GM12892 (cell line): Measurements from ENCODE around the gene LAT.

Source experiments
- POLR2A ChIP-seq: IDR thresholded peaks from 2 replicates; pipeline ENCODE4 v1.6.1; 2011; ENCODE audit warnings: low read depth, low read length, control low read depth
- POLR2AphosphoS5 ChIP-seq: IDR thresholded peaks from 2 replicates; pipeline ENCODE4 v1.6.1; 2011; ENCODE audit warnings: low read depth, low read length, control low read depth
- TAF1 ChIP-seq: IDR thresholded peaks from 2 replicates; pipeline ENCODE4 v1.6.1; 2011; ENCODE audit warnings: low read depth, mild to moderate bottlenecking, control low read depth, low read length, borderline replicate concordance

- no peak for TF ChIP-seq POLR2A
- TF ChIP-seq TAF1, result no peak
- TF ChIP-seq POLR2AphosphoS5, result no peak
Observed at GRCh38 chr16:29007730-29008593, 23.1 kb downstream of the LAT start.
